Heart left ventricle (tissue), 16 donors: ENCODE measurements around the gene NOVA2. TPM values are rescaled to one million over a fixed set of nuclear protein-coding genes. Genes with fewer than 3 reads are reported as not detected.

Experiments used
- ATAC-seq, 4 donors: fragments of 200-7000 bp; cut with Tn5 transposase; one replicate each; pipeline ENCODE4 v1.9.1; 2020 to 2022; ENCODE audit warnings: moderate library complexity in 4 of 4, mild to moderate bottlenecking in 3 of 4, moderate number of reproducible peaks in 1 of 4
- DNase-seq, 5 donors: peaks; one replicate each; pipeline ENCODE4 v3.0.0-alpha.2; 2020
- H3K27ac ChIP-seq, 12 donors: fragments of 200-600 bp; sonication (generic) in 4 of 12; one replicate each; pipeline versions ENCODE4 v1.5.0 to v1.8.0; 2016 to 2022; ENCODE audit warnings: mild to moderate bottlenecking in 2 of 12
- H3K27me3 ChIP-seq, 9 donors: fragments of 200-600 bp; sonication (generic) in 2 of 9; one replicate each; pipeline versions ENCODE4 v1.5.1 to v1.8.0; 2016 to 2022; ENCODE audit warnings: mild to moderate bottlenecking in 3 of 9
- H3K36me3 ChIP-seq, 9 donors: fragments of 200-600 bp; sonication (generic) in 2 of 9; one replicate each; pipeline versions ENCODE4 v1.5.0 to v1.8.0; 2018 to 2022; ENCODE audit warnings: mild to moderate bottlenecking in 2 of 9
- H3K4me1 ChIP-seq, 12 donors: fragments of 200-600 bp; sonication (generic) in 4 of 12; one replicate each; pipeline versions ENCODE4 v1.5.0 to v1.8.0; 2016 to 2022; ENCODE audit warnings: mild to moderate bottlenecking in 3 of 12
- H3K4me3 ChIP-seq, 12 donors: fragments of 200-600 bp; sonication (generic) in 4 of 12; one replicate each; pipeline versions ENCODE4 v1.5.0 to v1.8.0; 2017 to 2022; ENCODE audit warnings: mild to moderate bottlenecking in 9 of 12, moderate library complexity in 4 of 12
- H3K9me3 ChIP-seq, 12 donors: fragments of 200-600 bp; sonication (generic) in 4 of 12; one replicate each; pipeline versions ENCODE4 v1.5.0 to v1.8.0; 2016 to 2022; ENCODE audit warnings: mild to moderate bottlenecking in 1 of 12
- CTCF ChIP-seq, 12 donors: fragments of 200-600 bp; sonication (generic) in 4 of 12; IDR thresholded peaks; one replicate each; pipeline versions ENCODE4 v1.5.0 to v1.8.0; 2018 to 2022; ENCODE audit warnings: antibody characterized with exemption in 12 of 12, mild to moderate bottlenecking in 5 of 12
- POLR2A ChIP-seq, 2 donors: fragments of 450-650 bp; IDR thresholded peaks; one replicate each; pipeline ENCODE4 v1.6.1; 2017; ENCODE audit warnings: antibody characterized with exemption in 2 of 2, mild to moderate bottlenecking in 2 of 2, moderate library complexity in 2 of 2
- WGBS, 4 donors: extraction: QIAGEN DNeasy Blood & Tissue Kit in 2 of 4; methylation state at CpG; one replicate each; pipeline versions ENCODE4 v1.1.5 to v1.1.7; 2013 to 2018; 5-methylcytosine and 5-hydroxymethylcytosine counted together
- intact Hi-C, 10 donors: fragments of 100-400 bp; cut with DNase I; formaldehyde crosslinking; loops; one replicate each; pipeline versions ENCODE4 v1.11.1 to v1.14.2; 2022
- polyA plus RNA-seq, 2 donors: library from polyadenylated mRNA; stranded (reverse); fragments of 200-250 nt; gene quantifications; one replicate each; pipeline ENCODE4 v1.2.3, GENCODE V29; 2013
- total RNA-seq, 9 donors: library from RNA; depleted of rRNA in 2 of 9; stranded (reverse); fragments of >200 nt in 2 of 9; fragmentation: NEBNext Ultra II Directional in 3 of 9; extraction: Animal tissue kit (Norgen Biotek cat#: 25700) in 3 of 9; gene quantifications; one replicate each; pipeline versions ENCODE4 v1.1.0 to v1.2.4, GENCODE V29; 2016 to 2023
- donor health status: ischemic (EF 13 %, LVEDD 7.1; RV severe dilation, severe dysfunction).
- donor health status: healthy with polysubstance abuse.
- donor health status: DM: no; HTN: yes; CAD: no.
- donor health status: DM: no; HTN: no; CAD: no.
- donor health status: ischemic (EF 25% LVEDD 6.9; RV normal size, moderate dysfunction).
- donor health status: ischemic (EF 25% LVEDD 5.7; RV mildly dilated, moderate dysfunction).
- donor health status: healthy.
- donor health status: DM: yes; HTN: yes; CAD: no.
- donor health status: ischemic (EF 35%, LVEDD 5.7; RV mildly dilated, moderate dysfunction).
- donor health status: nonischemic (EF 11% LVEDD 7.7; RV severe dilation, severe dysfunction).
- donor health status: DM: yes; HTN: yes; CAD: no.
- donor health status: PGD.
- donor health status: ischemic (EF 29% LVEDD 5.4; RV normal size, mild dysfunction).
- donor health status: nonischemic (EF 23%, LVEDD 6.1; RV moderate dilation, normal function).

Gene NOVA2
- total and polyA plus RNA-seq, 11 donors, result 2.2 to 10.0 (median 4.8) TPM

DNA sequence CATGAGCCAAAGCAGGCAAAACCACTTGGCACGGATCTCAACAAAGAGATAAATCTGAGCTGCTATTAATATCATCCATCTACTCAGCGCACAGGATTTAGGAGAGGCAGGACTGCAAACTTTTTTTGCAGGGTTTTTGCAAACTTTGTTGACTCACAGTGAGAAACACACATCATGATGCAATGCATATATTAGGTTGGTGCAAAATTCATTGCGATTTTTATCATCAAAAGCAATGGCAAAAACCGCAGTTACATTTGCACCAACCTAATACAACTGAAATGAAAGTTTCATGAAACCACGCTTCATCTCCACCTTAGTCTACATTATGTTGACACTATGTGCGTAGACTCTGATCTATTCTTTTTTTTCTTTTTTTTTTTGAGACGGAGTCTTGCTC lies 4.5 kb upstream of the NOVA2 start:
- Histone ChIP-seq H3K27ac (no peak overlapping the region), H3K27me3 (peaks cover 6 to 29% (median 19%) of the 10 kb centered on the region in 9 donors), H3K4me1 (peaks cover 0 to 5% (median 0%) of the 10 kb centered on the region in 12 donors), H3K36me3 (no peaks in the 10 kb centered on the region), H3K9me3 (no peaks in the 10 kb centered on the region), H3K4me3 (no peak overlapping the region)
- TF ChIP-seq POLR2A (IDR thresholded peaks at IDR 0.05) (no peak), CTCF (IDR thresholded peaks at IDR 0.05) (no peak)
- intact Hi-C loops, result no loop called here
- ATAC-seq, result no peak
- WGBS, 4 donors, result 70 to 77% (median 75%) methylated on average over 7 of the region's 7 CpGs
- no peak for DNase-seq

DNA sequence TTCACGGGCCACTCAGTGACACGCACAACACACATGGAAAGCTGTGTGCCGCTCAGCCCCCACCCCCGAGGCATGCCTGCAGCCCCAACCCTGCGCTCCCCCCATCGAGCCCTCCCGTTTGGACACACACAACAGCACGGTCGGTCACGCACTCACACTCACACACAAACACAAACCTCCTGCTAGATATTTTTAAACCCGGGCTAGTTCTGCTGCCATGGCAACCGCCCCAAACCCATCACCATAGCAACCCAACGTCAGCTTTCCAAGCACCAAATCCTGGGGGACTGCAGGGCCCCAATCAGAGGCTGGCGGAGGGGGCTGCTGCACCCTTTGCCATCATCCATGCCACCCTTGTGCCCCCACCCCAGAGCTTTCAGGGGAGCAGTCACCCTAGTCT lies 2.5 kb upstream of the NOVA2 start:
- ATAC-seq, result no peak
- intact Hi-C loops, result no loop called here
- DNase-seq, result no peak
- TF ChIP-seq POLR2A (IDR thresholded peaks at IDR 0.05) (no peak), CTCF (IDR thresholded peaks at IDR 0.05) (no peak)
- no peak overlapping the region for H3K27ac ChIP-seq
- no peaks in the 10 kb centered on the region for H3K36me3 ChIP-seq
- H3K4me3 ChIP-seq, result no peak overlapping the region
- H3K9me3 ChIP-seq, result no peaks in the 10 kb centered on the region
- H3K4me1 ChIP-seq, result peaks cover 0 to 17% (median 0%) of the 10 kb centered on the region in 12 donors
- H3K27me3 ChIP-seq, result peaks cover 8 to 49% (median 36%) of the 10 kb centered on the region in 9 donors
- WGBS, 4 donors, result 48 to 56% (median 50%) methylated on average over 13 to 14 of the region's 14 CpGs

DNA sequence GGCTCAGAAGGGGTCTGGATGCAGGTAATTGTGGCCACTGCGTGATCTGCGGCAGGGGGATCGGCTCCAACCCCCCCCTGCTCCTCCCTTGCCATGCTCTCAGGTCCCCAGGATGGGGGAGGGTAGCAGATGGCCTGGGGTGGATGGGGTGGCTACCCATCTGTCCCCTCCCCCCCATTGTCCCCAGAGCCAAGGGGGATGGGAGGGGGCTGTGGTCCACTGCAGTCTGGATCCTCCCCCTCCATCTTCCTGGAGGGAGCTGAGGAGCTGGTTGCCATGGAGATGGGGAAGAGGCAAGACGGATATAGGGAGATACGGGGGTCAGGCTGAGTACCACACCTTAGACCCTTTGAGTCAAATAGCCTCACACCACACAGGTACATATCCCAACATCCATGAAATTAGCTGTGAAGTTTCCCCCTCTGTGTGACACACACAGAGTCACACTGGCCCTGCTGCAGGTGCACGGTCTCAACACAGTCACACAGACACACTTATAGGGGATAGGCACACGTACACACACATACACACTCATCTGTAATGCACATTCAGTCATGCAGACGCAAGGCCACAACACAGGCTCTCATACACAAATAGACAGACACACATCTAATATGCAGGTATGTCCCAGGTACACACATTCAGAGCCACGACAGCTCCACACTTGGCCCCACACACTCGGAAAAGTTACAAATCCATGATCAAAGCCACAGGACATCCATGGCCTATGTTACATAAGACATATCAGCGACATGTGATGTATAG lies 1.8 kb upstream of the NOVA2 start:
- intact Hi-C loops, result no loop called here
- DNase-seq, result no peak
- peaks cover 8 to 52% (median 42%) of the 10 kb centered on the region in 9 donors for H3K27me3 ChIP-seq
- TF ChIP-seq POLR2A (IDR thresholded peaks at IDR 0.05) (no peak), CTCF (IDR thresholded peaks at IDR 0.05) (no peak)
- H3K4me1 ChIP-seq, result peaks cover 0 to 24% (median 3%) of the 10 kb centered on the region in 12 donors
- H3K4me3 ChIP-seq, result no peak overlapping the region
- no peaks in the 10 kb centered on the region for H3K36me3 ChIP-seq
- WGBS, 4 donors, result 74 to 80% (median 78%) methylated on average over 11 of the region's 11 CpGs
- H3K27ac ChIP-seq, result no peak overlapping the region
- no peaks in the 10 kb centered on the region for H3K9me3 ChIP-seq
- no peak for ATAC-seq

DNA sequence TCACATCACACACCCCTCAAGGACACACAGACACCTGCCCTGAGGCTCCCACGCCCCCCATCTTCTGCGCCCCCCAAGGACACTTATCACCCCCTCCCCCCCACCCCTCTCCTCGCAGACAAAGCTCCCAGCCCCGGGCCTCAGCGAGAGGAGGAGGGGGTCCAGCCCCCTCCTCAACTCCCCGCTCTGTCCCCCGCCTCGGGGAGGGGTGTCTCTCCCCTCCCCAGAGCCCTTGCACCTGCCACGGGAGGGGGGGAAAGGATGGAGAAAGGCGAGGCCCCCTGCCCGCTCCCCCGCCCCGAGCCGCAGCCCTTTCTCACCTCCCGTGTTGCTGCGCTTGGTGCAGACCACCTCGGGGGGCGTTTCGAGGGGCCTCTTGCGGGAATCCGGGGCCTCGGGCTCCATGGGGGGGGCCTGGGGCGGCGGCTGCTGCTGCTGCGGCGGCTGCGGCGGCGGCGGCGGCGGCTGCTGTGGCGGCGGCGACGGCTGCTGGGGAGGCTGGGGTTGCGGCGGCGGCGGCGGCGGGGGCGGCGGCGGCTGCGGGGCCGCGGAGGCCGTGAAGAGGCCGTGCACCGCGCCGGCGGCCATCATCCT lies 621 bp downstream of the NOVA2 start:
- Histone ChIP-seq H3K4me1 (peaks cover 0 to 28% (median 6%) of the 10 kb centered on the region in 12 donors), H3K9me3 (no peaks in the 10 kb centered on the region), H3K4me3 (peak overlapping the region; percentile 32 to 68 (median 57)), H3K27ac (peak overlapping the region; percentile 52 to 92 (median 82)), H3K36me3 (no peaks in the 10 kb centered on the region), H3K27me3 (peaks cover 8 to 60% (median 41%) of the 10 kb centered on the region in 9 donors)
- intact Hi-C loops, result no loop called here
- WGBS, 4 donors, result 0 to 3% (median 2%) methylated on average over 9 to 52 of the region's 54 CpGs
- no peak for ATAC-seq
- no peak for TF ChIP-seq POLR2A (IDR thresholded peaks at IDR 0.05)
- no peak for TF ChIP-seq CTCF (IDR thresholded peaks at IDR 0.05)
- no peak for DNase-seq
